Ecto neural progenitor cell (in vitro differentiated cells): Measurements from ENCODE around the gene BEND6.
A peak's percentile ranks its signal among the peaks of the same experiment; 100 is the strongest.

Experiments
- DNase-seq: peaks from one replicate; pipeline ENCODE4 v3.0.0-alpha.2; 2018; ENCODE audit warnings: low spot score

The BEND6 gene

GRCh38 chr6:56940977-56941376, 13.9 kb upstream of the BEND6 start:
- DNase-seq, result no peak

DNA sequence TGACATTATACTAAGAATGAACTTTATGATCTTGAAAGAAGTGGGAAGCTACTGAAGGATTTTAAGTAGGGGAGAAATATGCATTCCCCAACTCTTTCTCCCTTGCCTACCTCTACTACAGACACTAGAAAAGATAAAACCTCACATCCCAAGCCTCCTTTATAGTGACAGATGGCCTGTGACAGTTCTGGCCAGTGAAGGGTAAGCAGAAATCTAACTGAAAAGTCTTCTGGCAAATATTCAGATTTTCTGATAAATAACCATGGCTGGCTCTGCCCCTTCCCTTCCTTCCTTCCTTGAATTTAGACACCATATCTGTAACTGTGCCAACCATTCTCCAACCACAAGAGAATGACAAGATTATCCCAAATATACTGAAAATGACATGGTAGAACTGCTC, 10.2 kb upstream of the BEND6 start:
- DNase-seq, result no peak

DNA sequence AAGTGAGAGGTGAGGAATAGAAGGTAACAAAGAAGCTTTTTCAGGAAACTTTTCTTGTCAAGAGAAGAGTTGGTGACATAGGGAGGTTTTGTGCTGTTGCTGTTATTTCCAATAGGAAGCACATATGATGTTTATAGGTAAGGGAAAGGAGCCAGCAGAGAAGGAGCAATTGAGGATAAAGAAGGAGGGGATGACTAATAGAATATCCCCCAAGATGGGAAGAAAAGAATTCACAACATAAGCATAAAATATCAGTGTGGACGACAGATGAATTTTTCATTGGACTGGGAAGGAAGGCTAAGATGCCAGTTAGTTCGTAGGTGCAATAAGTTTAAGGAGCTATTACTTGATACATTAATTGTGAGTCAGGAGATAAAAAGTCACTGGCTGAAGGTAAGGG, 8.5 kb upstream of the BEND6 start:
- no peak for DNase-seq

GRCh38 chr6:56947924-56948323, 7.0 kb upstream of the BEND6 start:
- DNase-seq, result no peak

DNA sequence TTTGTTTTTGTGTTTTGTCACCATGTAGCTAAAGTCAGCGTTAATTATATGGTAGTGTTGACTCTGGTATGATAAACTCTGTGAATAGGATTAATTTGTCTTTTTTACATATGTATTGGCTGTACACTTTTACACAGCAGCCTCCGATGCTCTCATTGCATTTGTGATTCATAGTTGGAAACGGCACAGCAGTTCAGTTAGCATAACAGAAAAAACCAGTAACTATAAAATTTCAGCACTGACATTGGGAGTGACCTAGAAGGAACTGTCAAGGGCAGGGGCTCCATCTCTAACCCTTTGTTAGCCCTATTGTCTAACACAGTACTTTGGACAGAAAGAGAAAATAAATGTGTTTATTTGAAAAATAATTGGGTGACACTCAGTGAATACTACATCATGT, 5.6 kb upstream of the BEND6 start:
- DNase-seq, result no peak

- no peak for DNase-seq
Observed at GRCh38 chr6:56949925-56950495, 4.9 kb upstream of the BEND6 start.

GRCh38 chr6:56951049-56951831, 3.7 kb upstream of the BEND6 start:
- no peak for DNase-seq

GRCh38 chr6:56953597-56954402, 1.1 kb upstream of the BEND6 start:
- DNase-seq, result no peak

DNA sequence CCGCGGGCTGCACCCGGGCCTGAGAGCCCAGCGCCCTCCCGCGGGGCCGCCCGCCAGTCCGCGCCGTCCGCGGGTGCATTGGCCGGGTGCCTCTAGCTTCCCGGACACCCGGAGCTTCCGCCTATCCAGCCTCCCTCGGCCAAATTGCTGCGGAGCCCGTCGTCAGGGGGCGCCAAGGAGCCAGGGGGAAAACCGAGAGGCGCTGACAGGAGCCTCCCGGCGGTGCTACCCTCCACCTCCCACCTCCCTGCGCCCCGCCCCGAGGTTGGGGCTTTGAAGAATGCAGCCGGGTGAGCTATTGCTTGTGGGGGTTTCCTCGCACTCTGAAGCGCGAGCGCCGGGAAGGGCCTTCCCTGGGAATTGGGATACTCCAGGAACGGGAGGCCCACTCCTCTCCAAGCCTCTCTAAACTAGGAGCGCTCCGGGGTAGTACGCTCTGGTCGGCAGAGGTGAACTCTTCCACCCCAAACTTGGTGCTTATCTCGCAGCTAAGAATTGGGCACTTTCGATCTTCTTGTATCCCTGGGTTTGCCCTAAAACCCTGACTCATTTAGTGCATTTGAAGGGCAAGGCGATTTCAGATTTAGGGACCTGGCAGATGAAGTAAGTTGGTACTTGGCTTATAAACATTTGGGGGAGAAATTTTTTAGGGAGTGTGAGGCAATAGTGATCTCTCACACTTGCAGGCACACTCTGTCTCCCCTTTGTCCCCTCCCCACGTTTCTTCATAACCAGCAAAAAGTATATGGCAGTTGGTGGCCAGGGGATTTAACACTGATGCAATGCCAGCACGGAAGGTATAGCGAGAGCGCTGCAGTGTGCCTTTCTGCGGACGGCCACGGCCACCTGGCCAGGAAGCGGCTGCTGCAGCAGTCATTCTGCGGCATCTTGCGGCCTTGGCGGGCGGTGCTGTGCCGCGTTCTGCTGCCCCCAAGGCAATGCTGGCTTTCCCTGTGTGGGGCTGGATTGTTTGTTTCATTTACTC, 556 bp downstream of the BEND6 start:
- peak; percentile 93 for DNase-seq

- DNase-seq, result no peak
Observed at GRCh38 chr6:56956491-56956890, 1.6 kb downstream of the BEND6 start.

- no peak for DNase-seq
Observed at GRCh38 chr6:56957856-56958255, 2.9 kb downstream of the BEND6 start.

GRCh38 chr6:56958481-56958880, 3.6 kb downstream of the BEND6 start:
- DNase-seq, result no peak

DNA sequence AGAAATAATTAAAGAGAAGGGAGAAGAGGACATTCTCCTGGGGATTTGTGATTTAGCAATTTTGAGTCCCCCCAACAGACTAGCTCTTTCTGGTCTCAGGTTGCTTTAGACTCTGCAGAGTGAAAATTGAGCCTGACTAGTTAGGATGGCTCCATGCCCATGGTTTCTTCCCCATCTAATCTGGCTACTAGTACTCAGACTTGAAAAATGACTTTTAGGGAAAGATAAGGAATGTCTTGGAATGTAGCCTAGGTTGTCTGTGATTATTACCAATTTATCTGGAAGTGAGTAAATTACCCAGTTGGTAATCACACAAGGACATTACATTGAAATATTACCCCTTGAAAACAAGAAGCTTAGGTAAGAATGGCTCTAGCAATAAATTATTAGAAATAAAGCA, 4.2 kb downstream of the BEND6 start:
- DNase-seq, result no peak

- no peak for DNase-seq
Observed at GRCh38 chr6:56959938-56960337, 5.0 kb downstream of the BEND6 start.

- no peak for DNase-seq
Observed at GRCh38 chr6:56961151-56961550, 6.2 kb downstream of the BEND6 start.

GRCh38 chr6:56962441-56962840, 7.5 kb downstream of the BEND6 start:
- DNase-seq, result no peak

DNA sequence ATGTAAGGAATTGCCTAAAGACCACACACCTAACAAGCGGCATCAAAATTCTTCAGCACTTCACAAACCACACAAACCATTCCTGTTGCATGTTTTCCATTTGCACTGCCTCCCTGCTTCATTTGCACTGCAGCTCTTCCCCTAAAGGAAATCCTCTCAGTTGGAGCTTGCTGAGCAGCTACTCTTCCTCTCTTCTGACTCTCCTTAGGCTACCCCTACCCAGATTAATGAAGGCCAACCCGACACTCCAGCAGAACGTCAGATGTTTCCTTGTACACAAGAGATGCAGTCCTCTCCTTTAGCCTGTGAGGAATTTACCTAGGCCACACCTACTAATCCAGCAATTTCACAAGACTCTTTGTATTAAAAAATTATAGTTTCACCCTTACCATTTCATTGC, 8.1 kb downstream of the BEND6 start:
- DNase-seq, result no peak

GRCh38 chr6:56963793-56964192, 8.9 kb downstream of the BEND6 start:
- no peak for DNase-seq

- no peak for DNase-seq
Observed at GRCh38 chr6:56965126-56965525, 10.2 kb downstream of the BEND6 start.

GRCh38 chr6:56970849-56971248, 15.9 kb downstream of the BEND6 start:
- no peak for DNase-seq

DNA sequence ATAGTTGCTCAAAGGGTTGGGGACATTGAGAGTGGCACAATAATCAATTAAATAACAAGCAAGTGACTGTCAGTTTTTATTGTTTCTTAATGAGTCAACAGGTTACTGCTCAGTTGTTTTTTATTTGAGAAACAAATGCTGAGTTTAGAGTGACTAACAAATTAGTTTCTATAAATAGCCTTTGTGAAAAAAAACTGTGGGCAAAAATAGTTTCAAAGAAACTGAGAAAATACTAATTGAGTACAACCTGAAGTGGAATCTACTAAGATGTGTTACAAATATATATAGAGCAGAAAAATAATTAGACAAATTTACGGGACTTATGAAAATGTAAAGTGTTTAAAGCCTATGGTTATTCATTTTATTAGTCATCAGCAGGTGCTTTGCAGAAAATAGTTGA, 22.3 kb downstream of the BEND6 start:
- no peak for DNase-seq

DNA sequence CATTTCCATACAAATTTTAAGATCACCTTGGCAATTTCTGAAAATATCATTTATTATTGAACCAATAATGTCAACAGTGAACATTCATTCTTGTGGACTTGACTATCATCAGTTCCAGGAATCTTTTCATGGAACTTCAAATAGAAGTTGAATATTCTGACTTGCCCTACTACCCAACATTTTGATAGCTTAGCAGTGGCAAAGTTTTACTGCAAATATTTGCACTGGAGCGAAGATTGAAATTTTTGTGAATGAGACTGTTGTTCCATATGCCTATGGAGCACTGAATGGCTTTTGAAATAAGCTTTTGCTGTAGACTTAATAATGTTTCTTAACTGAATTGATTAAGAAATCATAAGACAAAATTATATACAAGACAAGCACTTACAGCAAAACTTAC, 23.6 kb downstream of the BEND6 start:
- DNase-seq, result no peak
